HUES64 (cell line): ENCODE measurements around the gene FTO.

ENCODE experiments used
- H3K27ac ChIP-seq: 2 replicates; pipeline ENCODE4 v1.7.0; 2013; ENCODE audit warnings: low read depth, low read length, inconsistent platforms
- H3K27me3 ChIP-seq: 2 replicates; pipeline ENCODE4 v1.6.1; 2013; ENCODE audit warnings: mild to moderate bottlenecking, low read length; ENCODE audit not compliant: insufficient read depth
- H3K36me3 ChIP-seq: 2 replicates; pipeline ENCODE4 v1.6.1; 2013; ENCODE audit warnings: mild to moderate bottlenecking, low read length; ENCODE audit not compliant: insufficient read depth
- H3K4me1 ChIP-seq: 2 replicates; pipeline ENCODE4 v1.6.1; 2013; ENCODE audit warnings: mild to moderate bottlenecking, low read length, moderate library complexity; ENCODE audit not compliant: insufficient read depth
- H3K4me3 ChIP-seq: 2 replicates; pipeline ENCODE4 v1.5.1; 2013; ENCODE audit warnings: mild to moderate bottlenecking, low read length, moderate library complexity
- H3K9ac ChIP-seq: 2 replicates; pipeline ENCODE4 v1.6.1; 2013; ENCODE audit warnings: mild to moderate bottlenecking, low read depth, low read length
- H3K9me3 ChIP-seq: 2 replicates; pipeline ENCODE4 v1.6.1; 2013; ENCODE audit warnings: low read depth, low read length; ENCODE audit not compliant: insufficient read depth
- WGBS: fragments of 150-250, 120-280 bp; methylation state at CpG from one replicate; pipeline ENCODE4 v1.1.7; 2013; ENCODE audit warnings: missing lambda C conversion rate; 5-methylcytosine and 5-hydroxymethylcytosine counted together

Gene FTO

GRCh38 chr16:53812914-53813313, 109.0 kb downstream of the FTO start:
- Histone ChIP-seq H3K27ac (no peak overlapping the region), H3K4me3 (no peak overlapping the region), H3K27me3 (no peaks in the 10 kb centered on the region), H3K36me3 (0 out of 2 replicates have a peak, but pooled peaks cover 2% of the 10 kb centered on the region), H3K9me3 (no peaks in the 10 kb centered on the region), H3K9ac (no peak overlapping the region), H3K4me1 (peaks cover 12% of the 10 kb centered on the region; the same call in 1 of the 2 replicates)
- 97% methylated on average over 2 of the region's 2 CpGs for WGBS

GRCh38 chr16:53814801-53815200, 110.8 kb downstream of the FTO start:
- Histone ChIP-seq H3K4me3 (no peak overlapping the region), H3K27me3 (no peaks in the 10 kb centered on the region), H3K36me3 (0 out of 2 replicates have a peak, but pooled peaks cover 2% of the 10 kb centered on the region), H3K9ac (no peak overlapping the region), H3K4me1 (peaks cover 12% of the 10 kb centered on the region; the same call in 1 of the 2 replicates), H3K27ac (no peak overlapping the region), H3K9me3 (no peaks in the 10 kb centered on the region)
- WGBS, result 94% methylated on average over 7 of the region's 7 CpGs

DNA sequence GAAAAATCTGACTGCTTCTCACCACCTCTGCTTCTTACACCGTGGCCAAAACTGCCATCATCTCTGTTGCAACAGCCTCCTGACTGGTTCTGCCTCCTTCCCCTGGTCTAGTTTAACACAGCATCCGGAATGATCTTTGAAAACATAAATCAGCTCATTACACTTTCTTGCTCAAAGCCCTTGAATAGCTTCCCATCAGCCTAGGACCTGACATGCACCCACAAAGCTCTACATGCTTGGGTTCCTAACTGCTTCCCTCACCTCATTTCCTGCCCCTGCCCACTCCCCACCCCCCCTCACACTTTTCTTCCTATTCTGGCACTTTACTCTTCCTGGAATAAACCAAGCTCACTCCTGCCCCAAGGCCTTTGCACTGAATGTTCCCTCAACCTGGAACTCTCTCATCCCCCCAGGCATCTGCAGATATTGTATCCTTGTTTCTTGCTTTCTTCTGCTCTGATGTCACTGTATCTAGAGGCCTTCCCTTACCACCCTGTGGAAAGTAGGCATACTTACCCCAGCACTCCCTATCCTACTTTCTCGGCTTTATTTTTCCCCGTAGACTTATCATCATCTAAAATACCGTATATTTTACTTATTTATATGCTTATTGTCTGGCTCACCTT, 112.4 kb downstream of the FTO start:
- Histone ChIP-seq H3K9me3 (no peaks in the 10 kb centered on the region), H3K36me3 (0 out of 2 replicates have a peak, but pooled peaks cover 2% of the 10 kb centered on the region), H3K27me3 (no peaks in the 10 kb centered on the region), H3K9ac (no peak overlapping the region), H3K27ac (no peak overlapping the region), H3K4me3 (no peak overlapping the region), H3K4me1 (peaks cover 12% of the 10 kb centered on the region; the same call in 1 of the 2 replicates)
- 96% methylated on average over 5 of the region's 5 CpGs for WGBS

DNA sequence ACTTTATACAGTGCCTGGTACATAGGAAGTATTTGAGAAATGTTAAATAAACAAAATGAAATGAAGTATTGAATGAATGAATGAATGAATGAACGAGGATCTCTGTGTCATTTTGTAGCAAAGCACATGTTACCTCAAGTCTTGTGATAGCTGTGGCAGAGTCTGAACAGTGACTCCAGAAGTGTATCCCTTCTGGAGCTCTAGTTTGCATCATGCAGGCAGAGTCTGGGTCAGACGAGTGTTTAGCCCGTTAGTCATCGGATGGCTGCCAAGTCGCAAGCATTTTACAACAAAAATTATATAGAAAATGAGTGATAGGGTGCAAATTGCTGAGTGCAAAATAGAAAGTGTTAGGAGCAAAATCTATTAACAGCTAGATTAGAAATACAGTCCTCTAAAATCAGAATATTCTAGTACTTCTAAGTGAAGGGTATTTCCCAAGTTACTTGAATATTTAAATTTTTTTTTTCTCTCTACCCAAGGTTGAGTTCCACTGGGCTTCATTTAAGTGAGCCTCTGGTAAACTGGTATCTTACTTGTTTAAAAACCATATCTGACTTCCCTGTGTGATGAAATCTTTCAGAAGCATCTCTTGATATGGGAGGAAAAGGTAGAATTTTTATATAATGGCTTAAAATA, 113.3 kb downstream of the FTO start:
- H3K9me3 ChIP-seq, result no peaks in the 10 kb centered on the region
- no peak overlapping the region for H3K4me3 ChIP-seq
- H3K27ac ChIP-seq, result no peak overlapping the region
- H3K9ac ChIP-seq, result no peak overlapping the region
- H3K4me1 ChIP-seq, result peaks cover 12% of the 10 kb centered on the region; the same call in 1 of the 2 replicates
- 0 out of 2 replicates have a peak, but pooled peaks cover 2% of the 10 kb centered on the region for H3K36me3 ChIP-seq
- no peaks in the 10 kb centered on the region for H3K27me3 ChIP-seq
- WGBS, result 95% methylated on average over 3 of the region's 5 CpGs

- Histone ChIP-seq H3K9me3 (no peaks in the 10 kb centered on the region), H3K9ac (no peak overlapping the region), H3K36me3 (0 out of 2 replicates have a peak, but pooled peaks cover 2% of the 10 kb centered on the region), H3K27me3 (no peaks in the 10 kb centered on the region), H3K27ac (no peak overlapping the region), H3K4me1 (peaks cover 13% of the 10 kb centered on the region; the same call in 1 of the 2 replicates), H3K4me3 (no peak overlapping the region)
- no CpG with 5 or more reads among the region's 1 CpG for WGBS
Measured at GRCh38 chr16:53817812-53818550, 114.0 kb downstream of the FTO start.

DNA sequence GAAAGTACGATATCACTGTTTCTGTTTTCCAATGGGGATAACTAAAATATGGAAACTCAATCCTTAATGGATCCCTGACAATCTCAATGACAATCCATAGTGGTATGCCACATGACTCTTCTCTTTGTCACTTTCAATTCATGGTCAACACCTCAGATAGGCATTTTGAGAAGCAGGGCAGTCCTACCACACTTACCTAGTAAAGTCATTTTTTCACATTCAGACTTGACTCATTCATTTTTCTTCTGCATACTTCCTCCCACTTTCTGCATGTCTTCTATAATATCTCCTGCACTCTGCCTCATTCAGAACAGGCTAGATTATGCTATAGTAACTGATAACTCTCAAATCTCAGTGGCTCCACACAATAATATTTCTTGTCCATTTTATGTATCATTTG, 117.5 kb downstream of the FTO start:
- Histone ChIP-seq H3K27me3 (no peaks in the 10 kb centered on the region), H3K4me3 (no peak overlapping the region), H3K9me3 (no peaks in the 10 kb centered on the region), H3K4me1 (peaks cover 14% of the 10 kb centered on the region; the same call in 1 of the 2 replicates), H3K9ac (no peak overlapping the region), H3K36me3 (peaks cover 8% of the 10 kb centered on the region; the same call in 1 of the 2 replicates), H3K27ac (no peak overlapping the region)
- 100% methylated on average over 1 of the region's 1 CpG for WGBS

DNA sequence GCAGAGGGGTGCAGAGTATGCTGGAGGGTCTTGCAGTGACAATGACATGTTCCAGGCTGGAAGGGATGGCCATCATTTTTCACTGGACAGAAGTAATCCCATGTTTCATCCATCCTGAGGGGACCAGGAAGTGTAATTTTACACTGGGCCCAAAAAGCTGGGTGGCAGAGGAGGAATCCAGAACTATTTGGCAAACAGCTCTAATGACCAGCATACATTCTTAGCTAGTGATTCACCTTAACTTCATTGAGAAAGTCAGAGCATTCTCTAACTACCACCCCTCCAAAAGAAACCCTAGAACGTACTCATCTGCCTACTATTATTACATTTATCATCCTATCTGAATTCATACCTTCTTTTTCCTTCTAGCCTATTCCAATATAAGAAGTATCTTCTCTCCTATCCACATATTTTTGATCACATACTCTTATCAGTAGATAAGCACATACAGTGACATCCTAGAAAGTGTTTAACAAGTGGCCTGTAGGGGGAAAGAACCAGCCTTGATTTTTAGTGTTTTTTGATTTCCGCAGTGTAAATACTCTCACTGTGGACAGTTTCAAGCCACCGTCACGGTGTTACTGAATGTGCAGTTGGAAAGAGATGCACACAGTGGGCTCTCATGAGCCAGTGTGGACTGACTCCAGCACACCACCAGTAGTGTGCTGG, 118.1 kb downstream of the FTO start:
- H3K27me3 ChIP-seq, result no peaks in the 10 kb centered on the region
- WGBS, result 70% methylated on average over 4 of the region's 4 CpGs
- peaks cover 9% of the 10 kb centered on the region; the same call in 1 of the 2 replicates for H3K36me3 ChIP-seq
- no peak overlapping the region for H3K9ac ChIP-seq
- peaks cover 13% of the 10 kb centered on the region; the same call in 1 of the 2 replicates for H3K4me1 ChIP-seq
- H3K4me3 ChIP-seq, result no peak overlapping the region
- no peaks in the 10 kb centered on the region for H3K9me3 ChIP-seq
- no peak overlapping the region for H3K27ac ChIP-seq

DNA sequence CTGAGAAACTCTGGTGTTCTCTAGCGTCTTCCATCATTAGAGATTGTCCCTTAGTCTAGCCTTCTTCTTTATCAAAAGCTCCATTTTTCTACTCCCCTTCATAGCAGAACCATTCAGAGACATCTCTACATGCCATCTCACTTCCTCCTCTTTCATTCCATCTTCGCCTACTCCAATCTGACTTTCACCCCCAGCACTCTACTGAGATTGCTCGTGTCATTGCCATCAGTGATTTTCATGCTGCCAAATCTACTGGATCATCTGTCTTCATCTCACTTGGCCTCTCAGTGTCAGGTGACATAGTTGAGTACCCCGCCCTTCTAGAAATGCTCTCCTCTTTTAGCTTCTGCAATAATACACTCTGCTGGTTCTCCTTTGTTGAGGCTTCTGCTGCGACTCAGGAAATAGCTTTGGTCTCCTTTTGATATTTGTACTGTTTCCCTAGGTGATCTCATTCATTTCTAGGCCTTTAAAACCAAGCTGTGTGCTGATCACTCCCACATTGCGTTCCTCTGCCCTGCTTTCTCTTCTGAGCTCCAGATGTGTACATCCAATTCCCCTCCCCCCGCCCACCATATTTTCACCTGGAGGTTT, 119.1 kb downstream of the FTO start:
- Histone ChIP-seq H3K4me1 (peaks cover 11% of the 10 kb centered on the region), H3K9me3 (no peaks in the 10 kb centered on the region), H3K9ac (no peak overlapping the region), H3K27me3 (no peaks in the 10 kb centered on the region), H3K36me3 (peaks cover 9% of the 10 kb centered on the region; the same call in 1 of the 2 replicates), H3K4me3 (no peak overlapping the region), H3K27ac (no peak overlapping the region)
- WGBS, result 92% methylated on average over 7 of the region's 7 CpGs

DNA sequence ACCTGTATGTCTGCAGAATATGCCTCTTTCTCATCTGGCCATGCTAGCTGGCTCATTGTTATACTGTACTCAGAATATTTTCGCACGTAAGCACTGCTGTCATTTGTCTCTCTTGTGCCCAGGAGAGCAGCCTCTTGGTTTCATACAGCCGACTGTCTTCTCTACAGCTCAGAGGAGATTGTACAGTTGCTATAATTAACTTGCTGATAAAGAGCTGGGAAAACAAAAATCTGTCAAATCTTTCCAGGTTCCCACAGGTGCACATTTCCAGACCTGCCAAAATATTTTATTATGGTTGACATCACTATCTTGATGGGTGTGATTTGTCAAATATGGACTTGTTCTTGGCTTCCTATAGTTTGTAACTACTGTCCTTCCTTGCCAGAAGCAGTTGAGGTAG, 122.7 kb downstream of the FTO start:
- Histone ChIP-seq H3K36me3 (peaks cover 9% of the 10 kb centered on the region; the same call in 1 of the 2 replicates), H3K4me3 (no peak overlapping the region), H3K27ac (peak overlapping the region; percentile 43; the same call in 1 of the 2 replicates), H3K9me3 (no peaks in the 10 kb centered on the region; the same call in 1 of the 2 replicates), H3K9ac (no peak overlapping the region), H3K4me1 (peaks cover 11% of the 10 kb centered on the region), H3K27me3 (no peaks in the 10 kb centered on the region)
- WGBS, result 64% methylated on average over 3 of the region's 3 CpGs

- no peaks in the 10 kb centered on the region for H3K27me3 ChIP-seq
- H3K27ac ChIP-seq, result peak overlapping the region; percentile 49
Measured at GRCh38 chr16:53827741-53828140, 123.8 kb downstream of the FTO start.

More at GRCh38 chr16:53827741-53828140, 123.8 kb downstream of the FTO start:
- no peak overlapping the region for H3K4me3 ChIP-seq
- H3K4me1 ChIP-seq, result peaks cover 11% of the 10 kb centered on the region
- no peaks in the 10 kb centered on the region; the same call in 1 of the 2 replicates for H3K9me3 ChIP-seq
- WGBS, result 94% methylated on average over 4 of the region's 5 CpGs
- no peak overlapping the region; the same call in 1 of the 2 replicates for H3K9ac ChIP-seq
- peaks cover 9% of the 10 kb centered on the region; the same call in 1 of the 2 replicates for H3K36me3 ChIP-seq
